ENCODE results near the gene MAD1L1.

Gene MAD1L1

DNA sequence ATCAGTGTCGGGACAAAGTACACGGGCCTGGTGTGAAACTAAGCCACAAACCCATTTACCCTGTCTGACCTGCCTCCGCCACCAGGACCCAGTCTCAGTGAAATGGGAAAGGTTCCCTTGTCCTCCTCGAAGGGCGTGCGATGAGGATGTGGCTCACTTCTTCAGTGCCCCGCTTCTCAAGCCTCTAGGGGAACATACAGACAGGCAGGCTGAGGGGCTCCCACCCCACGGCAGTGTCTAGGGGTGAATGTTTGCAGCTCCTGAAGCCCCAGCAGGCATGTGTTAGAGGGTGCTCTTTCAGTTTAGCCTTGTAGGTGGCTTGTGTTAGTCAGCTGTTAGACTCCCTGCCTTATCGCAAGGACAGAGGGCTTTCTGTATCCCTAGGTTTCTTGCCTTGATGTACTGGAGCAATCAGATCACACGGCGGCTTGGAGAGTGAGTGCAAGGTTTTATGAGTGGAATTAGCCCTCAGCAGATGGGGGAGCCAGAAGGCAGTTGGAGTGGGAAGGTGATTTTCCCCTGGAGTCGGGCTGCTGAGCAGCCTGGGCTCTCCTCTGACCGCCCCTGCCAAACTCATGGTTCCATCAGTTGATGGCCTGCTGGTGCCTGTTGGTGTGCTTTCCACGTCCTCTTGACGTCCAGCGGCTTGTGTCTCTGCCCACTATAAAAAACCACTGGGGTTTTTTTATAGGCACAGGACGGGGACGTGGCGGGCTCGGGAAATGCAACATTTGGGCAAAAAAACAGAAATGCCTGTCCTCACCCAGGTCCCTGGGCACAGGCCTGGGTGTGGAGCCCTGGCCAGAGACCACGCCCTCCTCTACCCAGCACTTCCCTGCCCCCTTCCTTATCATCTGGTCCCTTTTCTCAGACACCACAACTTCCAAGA is 10.0 kb upstream of the MAD1L1 start:
- peak; percentile 1 for DNase-seq (ENCODE audit: low spot score)

DNA sequence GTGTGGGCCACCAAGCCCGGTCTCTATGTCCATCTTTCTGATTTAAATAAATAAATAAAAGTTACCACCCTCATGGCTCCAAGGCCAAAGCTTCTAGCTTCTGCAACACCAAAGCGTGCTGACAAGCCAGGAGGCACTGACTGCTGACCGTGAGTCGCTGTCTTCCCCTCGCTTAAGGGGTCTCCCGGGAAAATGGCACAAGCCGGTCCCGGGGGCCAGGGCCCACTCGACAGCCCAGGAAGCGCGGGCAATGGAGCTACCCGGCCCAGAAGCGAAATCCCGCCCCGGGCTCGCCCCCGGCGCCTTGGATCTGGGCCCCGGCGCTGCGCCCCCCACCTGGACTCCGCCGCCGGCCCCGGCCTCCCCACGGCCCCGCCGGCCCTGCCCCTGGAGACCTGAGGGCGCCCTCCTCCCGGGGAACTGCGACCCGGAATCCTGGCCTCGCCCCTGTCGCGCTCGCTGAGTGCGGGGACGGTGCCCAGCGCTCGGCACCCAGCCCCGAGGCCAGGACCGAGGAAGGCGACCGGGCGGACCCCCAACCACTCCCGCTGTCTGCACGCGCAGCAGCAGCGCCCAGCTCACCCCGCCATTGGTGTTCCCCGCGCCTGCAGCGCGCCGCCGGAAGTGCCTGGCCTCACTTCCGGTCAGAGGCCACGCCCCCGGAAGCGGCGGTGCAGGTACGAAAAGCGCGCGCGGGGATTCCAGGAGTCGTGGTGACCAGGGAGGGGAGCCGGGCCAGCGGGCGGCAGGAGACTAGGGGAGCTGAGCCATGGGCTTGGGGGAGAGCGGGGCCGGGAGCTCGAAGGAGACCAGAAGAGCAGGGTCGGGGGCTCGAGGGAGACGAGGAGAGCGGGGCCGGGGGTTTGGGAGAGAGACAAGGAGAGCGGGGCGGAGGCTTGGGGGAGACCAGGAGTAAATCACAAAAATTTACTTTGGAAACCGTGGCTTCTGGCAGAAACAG is 9.1 kb upstream of the MAD1L1 start, which contains the start of the genes MRM2 and NUDT1:
TSS of gene MRM2 (minus strand) at position 626 of the 961 bp plus-strand sequence. CDS start at position 590, 36 bp downstream.
TSS of gene NUDT1 (plus strand) at position 647 of the 961 bp plus-strand sequence. CDS start 2,349 bp downstream, outside the sequence.
- peak; percentile 67 for DNase-seq (ENCODE audit: low spot score)

DNA sequence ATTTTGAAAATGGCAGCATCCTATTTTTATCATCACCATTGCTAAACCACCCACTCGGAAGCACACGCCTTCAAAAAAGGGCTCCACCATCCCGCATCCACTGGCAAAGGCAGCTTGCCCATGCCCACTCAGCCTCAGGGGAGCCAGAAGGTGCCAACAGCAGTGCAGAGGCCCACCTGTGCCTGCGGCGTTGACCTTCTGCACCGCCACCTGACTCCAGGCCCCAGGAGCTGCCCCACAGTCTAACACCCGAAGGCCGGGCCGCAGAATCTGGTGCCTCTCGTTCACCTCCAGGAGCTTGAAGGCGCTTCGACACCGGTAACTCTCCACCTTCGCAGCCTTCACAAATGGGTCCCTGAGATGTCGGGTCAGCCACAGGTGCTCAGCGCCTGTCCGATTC is 6.5 kb upstream of the MAD1L1 start:
- no peak for DNase-seq (ENCODE audit: low spot score)

DNA sequence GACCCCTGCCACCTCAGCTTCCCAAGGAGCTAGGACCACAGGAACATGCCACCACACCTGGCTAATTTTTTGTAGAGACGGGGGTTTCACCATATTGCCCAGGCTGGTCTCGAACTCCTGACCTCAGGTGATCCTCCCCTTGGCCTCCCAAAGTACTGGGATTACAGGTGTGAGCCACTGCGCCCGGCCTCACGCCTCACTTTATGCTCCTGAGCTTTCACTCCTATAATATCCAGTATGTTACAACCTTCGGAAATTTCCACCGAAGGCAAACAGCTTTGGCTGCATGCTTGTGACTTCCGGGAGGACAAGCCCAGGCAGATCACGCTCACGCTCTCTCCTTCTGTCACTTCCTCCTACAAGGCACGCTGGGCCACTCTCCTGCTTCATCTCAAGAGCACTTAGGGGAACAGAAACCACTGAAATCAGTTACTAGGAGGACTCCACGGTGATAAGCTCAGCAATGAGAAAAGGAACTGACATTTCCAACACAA is 4.4 kb upstream of the MAD1L1 start:
- DNase-seq (ENCODE audit: low spot score), result peak; percentile 2

DNA sequence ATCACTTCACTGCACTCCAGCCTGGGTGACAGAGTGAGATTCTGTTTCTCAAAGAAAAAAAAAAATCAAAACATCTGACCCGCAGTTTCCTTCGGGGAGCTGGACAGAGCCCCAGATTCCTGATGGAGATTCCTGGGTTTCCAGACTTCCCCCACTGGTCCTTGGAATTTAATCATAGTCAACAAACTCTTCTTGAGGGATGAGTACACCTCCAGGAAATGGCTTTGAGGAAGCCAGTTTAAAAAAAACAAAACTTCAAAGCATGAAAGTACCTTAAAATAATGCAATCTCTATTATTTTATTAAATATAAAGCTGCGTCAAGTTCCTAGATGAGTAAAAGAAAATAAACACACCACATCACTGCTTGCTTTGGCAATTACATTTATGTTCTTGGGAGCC is 1.2 kb upstream of the MAD1L1 start:
- DNase-seq (ENCODE audit: low spot score), result no peak

DNA sequence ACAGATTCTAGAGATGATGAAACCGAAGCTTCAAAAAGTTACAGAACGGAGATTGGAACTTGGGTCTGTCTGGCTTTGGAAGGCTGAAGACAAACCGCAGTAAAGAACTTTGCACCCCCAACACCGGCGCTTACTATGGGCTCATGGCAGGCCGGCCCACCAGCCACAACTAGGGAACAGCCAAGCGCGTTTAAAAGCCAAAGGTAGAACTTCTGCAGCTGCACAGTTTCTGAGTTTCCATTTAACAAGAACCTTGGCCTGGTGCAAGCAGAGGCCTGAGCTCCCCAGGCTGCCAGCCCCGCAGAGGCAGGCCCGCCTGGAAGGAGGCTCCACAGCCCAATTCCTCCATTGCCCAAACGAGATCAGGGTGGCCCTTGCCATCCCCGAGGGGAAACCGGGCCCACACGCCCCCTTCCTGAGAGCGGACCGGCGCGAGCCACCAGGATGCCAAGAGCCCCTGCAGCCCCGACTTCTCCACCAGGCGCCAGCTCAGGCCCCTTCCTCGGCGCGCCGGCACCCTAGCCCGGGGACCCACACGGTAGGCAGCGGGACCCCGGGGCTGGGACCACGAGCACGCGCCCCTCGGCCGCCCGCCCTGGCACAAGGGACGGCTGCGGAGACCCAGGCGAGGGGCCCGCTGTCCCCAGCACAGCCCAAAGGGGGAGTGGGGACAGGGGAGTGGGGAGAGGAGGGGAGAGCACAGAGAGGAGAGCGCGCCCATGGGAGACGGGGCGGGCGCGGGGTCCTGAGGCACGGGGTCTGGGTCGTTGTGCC is 566 bp downstream of the MAD1L1 start:
- DNase-seq (ENCODE audit: low spot score), result peak; percentile 1

DNA sequence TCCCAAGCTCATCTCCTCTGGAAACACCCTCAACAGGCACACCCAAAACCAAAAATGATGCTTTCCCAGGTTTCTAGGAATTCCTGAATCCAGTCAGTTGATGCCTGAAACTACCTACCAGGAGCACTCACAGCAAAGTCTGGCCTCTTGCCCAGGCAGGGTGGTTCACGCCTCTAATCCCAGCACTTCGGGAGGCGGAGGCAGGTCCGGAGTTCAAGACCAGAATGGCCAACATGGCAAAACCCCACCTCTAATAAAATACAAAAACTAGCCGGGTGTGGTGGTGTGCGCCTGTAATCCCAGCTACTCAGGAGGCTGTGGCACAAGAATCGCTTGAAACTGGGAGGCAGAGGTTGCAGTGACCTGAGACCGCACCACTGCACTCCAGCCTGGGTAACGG is 1.9 kb downstream of the MAD1L1 start:
- DNase-seq (ENCODE audit: low spot score), result no peak

DNA sequence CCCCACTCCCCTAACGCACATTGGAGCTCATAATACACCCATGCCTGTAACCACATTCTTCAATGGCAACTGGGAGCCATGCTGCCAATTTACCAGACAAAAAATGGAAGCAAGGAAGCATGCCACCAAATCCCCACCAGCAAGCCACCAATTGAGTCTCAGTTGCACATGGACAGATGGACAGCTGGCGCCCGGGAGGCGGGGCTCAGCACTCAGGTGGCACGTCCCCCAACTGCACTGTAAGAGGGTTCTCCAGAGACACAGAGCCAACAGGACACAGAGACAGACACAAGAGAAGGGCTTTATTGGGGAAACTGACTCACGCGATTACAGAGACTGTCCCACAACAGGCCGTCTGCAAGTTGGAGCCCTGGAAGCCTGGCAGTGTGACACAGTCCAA is 2.5 kb downstream of the MAD1L1 start:
- DNase-seq (ENCODE audit: low spot score), result no peak

DNA sequence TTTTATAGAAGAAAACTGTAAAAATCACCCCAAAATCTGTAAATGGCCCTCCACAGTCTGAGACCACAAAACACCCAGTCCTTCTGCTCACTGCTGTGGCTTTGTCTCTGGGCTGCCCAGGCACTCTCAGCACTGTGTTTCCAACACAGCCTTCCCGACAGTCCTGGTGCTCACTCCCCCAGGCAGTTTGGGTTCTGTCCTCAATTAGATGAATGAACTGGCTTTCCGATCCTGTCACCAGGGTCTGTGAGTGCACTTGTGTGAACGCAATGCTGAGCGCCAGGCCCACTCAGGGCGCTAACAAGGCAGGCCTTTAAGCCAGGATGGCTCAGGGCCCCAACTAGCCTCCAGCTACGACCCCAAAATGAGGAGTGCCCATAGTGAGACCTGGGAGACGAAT is 3.3 kb downstream of the MAD1L1 start:
- no peak for DNase-seq (ENCODE audit: low spot score)

DNA sequence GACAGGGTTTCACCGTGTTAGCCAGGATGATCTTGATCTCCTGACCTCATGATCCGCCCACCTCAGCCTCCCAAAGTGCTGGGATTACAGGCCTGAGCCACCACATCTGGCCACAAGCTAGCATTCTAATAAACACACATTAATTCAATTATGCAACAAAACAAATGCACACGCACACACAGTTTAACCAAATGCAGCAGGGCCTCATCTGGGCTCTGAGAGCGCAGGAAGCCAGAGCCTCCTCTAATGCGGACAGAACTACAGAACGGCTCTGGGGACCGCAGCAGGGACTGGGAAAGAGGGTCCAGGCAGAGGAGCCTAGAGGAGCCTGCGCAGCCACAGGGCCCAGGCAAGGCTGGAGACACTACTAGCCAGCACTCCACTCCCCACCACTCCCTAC is 3.8 kb downstream of the MAD1L1 start:
- no peak for DNase-seq (ENCODE audit: low spot score)

DNA sequence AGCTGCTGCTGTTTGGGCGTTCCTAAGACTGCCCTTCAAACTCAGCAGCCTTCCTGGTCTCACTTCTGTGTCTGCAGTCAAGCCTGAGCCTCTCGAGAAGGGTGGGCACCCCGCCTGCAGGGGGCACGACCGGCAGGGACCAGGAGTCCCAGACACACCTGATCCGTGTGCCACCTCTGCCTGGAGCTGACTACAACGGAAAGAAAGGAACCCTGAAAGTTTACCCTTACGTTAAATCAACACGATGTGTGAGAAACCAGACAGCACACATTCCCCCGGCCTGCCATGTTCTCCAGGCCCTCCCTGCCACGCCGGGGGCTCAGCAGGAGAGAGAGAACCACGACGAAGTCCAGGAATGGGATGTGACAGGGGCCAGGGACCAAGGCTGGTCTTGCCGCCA is 5.0 kb downstream of the MAD1L1 start:
- no peak for DNase-seq (ENCODE audit: low spot score)

DNA sequence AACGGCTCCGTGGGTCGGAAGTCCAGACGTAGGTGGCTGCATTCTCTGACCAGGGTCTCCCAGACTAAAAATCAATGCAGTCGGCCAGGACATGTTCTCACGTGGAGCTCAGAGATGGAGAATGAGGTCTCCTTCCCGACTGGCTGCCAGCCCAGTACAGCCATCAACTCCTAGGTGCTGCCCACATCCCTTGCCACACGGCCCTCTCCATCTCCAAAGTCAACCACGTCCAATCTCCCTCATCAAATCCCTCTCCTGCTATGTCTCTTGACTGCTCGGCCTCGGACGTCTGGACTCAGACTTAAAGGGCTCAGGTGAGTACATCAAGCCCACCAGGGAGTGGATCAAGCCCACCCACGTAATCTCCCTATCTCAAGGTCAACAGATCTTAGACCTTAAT is 6.9 kb downstream of the MAD1L1 start:
- DNase-seq (ENCODE audit: low spot score), result no peak

DNA sequence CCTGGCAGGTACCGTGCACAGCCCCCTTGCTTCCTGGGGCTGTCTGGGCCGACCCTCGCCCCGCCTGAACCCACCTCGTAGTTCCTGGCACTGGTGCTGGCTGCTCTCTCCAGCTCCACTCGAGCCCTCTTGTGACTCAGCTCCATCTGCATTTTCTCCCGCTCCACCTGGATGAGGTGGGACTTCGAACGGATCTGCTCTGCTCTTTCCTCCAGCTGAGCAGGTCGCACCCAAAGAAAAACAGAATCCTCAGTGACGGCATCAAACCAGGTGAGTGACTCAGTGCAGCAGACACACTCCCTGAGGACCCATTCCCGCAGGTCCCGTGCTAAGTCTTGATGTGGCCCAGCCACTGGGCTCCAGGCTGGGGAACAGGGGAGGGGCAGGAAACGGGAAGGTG is 7.4 kb downstream of the MAD1L1 start:
- no peak for DNase-seq (ENCODE audit: low spot score)

DNA sequence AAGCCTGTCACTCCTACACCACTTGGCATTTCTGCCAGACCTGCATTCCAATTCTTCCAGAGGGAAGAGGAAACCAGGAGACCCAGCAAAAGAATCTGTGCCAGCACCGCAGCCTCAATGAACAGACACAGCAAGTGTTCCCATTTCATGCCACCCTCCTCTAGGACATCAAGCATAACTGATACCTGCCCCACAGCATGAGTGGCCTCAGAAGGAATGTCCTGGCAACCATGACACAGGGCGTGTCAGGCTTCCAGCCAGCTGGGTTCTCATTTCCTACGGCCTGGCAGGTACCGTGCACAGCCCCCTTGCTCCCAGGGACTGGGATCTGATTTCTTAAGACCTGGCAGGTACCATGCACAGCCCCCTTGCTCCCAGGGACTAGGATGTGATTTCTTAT is 7.8 kb downstream of the MAD1L1 start:
- no peak for DNase-seq (ENCODE audit: low spot score)

DNA sequence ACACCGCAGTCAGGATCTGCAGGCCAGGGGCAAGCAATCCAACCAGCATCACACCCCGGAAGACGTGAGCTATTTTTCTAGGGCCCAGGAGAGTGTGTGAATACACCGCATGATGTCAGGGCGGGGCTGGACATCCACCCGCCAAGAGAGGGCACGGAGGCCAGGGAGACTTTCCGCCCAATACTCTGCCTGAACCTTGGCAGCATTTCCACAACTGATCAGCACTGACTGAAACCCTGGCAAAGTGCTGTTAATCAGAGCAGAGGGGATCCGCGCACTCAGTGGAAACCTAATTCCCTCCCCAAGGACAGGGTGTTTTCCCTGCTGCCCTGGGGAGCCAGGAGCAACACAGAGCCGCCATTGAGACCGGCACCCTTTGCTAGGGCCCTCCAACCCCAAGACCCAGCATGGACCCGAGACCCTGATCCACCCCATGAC is 8.2 kb downstream of the MAD1L1 start:
- no peak for DNase-seq (ENCODE audit: low spot score)

DNA sequence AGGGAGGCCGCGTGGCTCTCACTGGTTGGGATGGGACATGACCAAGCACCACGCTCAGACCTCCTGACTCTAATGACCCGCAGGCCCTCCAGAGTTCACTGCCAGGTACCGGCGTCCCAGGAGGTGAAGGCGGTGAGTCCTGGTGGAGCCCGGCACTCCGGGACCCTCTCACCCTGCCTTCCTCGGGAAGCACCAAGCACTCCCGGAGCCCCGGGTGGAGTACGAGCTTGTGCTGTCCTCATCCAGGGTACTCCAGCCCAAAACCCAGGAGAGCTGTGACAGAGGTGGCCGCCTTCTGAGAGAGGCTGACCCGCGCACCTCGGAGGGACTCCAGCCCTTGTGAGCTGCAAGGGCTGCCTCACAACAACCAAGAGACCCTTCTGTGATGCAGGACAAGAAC is 9.4 kb downstream of the MAD1L1 start:
- no peak for DNase-seq (ENCODE audit: low spot score)

DNA sequence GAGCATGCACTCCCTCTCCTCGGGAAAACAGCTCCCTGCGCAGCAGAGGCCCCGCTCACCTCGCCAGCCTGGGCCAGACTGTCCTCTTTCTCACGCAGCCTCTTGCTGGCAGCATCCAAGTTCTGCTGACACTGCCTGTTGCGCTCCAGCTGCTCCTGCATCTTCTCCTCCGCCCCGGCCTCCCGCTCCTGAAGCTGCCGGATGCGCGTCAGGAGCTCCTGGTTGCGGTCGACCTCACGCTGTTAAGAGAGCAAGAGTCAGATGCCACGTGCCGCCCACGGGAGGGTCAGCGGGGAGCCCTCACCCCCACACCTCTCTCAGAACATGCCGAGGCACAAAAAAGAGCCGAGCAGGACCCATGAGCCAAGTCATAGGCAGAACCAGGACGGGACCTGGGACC is 10.2 kb downstream of the MAD1L1 start:
- no peak for DNase-seq (ENCODE audit: low spot score)

DNA sequence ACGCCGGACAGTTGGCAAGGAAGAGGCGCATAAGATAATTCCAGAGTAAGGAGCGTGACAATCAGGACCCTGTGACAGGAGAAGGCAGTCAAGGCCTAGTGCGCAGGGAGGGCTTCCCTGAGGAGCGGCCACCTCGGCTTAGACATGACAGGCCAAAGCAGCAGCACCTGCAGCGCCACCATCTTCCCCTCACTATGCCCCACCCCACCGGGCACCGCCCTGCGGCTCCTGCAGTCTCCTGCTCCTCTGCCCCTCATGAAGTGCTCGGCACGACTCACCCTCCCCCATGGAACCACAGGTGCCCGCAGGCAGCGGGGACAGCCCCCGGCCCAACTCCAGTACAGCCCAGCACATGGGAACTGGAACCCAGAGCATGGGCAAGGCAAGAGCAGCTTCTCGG is 11.8 kb downstream of the MAD1L1 start:
- DNase-seq (ENCODE audit: low spot score), result no peak

DNA sequence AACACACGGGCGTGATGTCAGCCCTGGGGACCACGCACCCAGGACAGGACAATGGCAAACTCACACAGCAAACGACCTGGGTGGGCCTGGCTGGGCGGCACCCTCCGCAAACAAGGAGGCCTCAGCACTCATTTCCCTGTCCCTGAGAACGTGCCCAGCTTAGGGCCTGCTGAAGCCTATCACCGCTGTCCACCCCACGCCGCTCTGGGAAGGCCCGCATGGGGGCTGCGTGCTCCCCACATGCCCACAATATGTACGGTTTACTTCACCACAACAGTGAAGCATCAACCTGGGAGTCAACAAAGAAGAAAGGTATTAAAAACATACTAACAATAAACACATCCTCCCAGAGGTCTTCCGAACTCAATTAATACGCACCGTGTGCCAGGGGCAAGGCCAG is 12.2 kb downstream of the MAD1L1 start:
- no peak for DNase-seq (ENCODE audit: low spot score)

DNA sequence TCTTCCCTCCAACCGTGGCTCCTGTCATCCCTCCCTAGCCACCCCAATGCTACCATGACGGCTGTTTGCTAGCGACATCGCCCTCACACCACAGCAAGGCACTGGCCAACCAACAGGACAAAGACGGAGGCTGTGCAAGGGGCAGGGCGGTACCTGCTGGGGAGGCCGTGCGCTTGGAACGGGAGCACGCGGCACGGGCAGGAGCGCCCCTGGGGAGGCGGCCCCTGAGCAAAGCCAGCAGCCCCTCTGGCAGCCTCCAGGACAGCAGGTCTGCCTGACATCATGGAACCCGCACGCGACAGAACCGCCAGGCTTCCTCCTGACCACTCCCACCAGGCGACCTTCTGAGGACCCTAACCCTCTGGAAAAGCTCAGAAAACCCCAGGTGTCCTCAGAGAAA is 12.7 kb downstream of the MAD1L1 start:
- no peak for DNase-seq (ENCODE audit: low spot score)

DNA sequence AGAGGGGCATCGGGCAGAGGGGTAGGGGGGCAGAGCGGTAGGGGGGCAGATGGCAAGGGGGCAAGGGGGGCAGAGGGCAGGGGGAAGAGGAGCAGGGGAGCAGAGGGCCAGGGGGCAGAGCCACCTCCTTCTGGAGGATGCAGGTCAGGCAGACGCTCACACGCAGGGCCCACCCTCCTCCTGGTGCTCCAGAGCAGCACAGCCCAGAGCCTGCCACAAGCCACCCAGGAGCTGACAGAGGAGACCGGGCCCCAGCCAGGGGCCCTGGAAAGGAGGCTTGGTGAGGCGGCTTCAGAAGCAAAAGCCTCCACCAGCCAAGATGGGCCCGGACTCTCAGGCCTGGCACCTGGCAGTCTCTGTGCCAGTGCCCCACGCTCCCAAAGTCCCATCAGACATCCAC is 13.1 kb downstream of the MAD1L1 start:
- no peak for DNase-seq (ENCODE audit: low spot score)

DNA sequence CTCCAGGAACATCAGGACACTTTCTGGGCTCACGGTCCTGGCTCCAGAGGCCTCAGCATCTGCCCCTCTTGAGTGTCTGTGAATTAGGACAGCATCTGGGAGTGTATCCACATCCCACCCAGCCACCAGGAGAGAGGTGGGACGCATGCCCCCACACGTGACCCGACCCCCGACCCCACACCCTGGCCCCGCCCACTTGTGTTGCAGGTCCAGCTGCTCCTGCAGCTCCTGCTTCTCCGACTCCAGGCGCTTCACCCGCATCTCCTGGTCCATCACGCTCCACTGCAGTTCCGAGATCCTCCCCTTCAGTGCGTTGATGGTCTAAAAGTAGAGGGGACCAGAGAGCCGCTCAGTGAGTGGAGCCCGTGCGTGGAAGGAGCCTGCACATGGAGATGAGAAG is 13.6 kb downstream of the MAD1L1 start:
- no peak for DNase-seq (ENCODE audit: low spot score)
